Neural cell (in vitro differentiated cells): ENCODE measurements around the gene LHFPL2. TPM values are rescaled to one million over a fixed set of nuclear protein-coding genes. Genes with fewer than 3 reads are reported as not detected.

ENCODE experiments used
- H2AFZ ChIP-seq: fragments of 200-600, 300-800 bp; sonication (generic), shearing (Covaris generic); 2 replicates; pipeline ENCODE4 v1.6.0; 2014; ENCODE audit warnings: low read depth, mild to moderate bottlenecking, antibody characterized with exemption, low read length, moderate library complexity
- H3F3A ChIP-seq: fragments of 200-600 bp; shearing (Covaris generic); 2 replicates; pipeline ENCODE4 v1.6.1; 2016; ENCODE audit warnings: mild to moderate bottlenecking, moderate library complexity, mixed read lengths, antibody characterized with exemption, low read length; ENCODE audit not compliant: insufficient read depth, poor library complexity, severe bottlenecking
- H3K27ac ChIP-seq: fragments of 200-600, 300-800 bp; sonication (generic), shearing (Covaris generic); 2 replicates; pipeline ENCODE4 v1.5.1; 2014; ENCODE audit warnings: mild to moderate bottlenecking, low read length, moderate library complexity
- H3K27me3 ChIP-seq: fragments of 300-800, 200-600 bp; sonication (generic), shearing (Covaris generic); 2 replicates; pipeline ENCODE4 v1.6.0; 2014; ENCODE audit warnings: mild to moderate bottlenecking, low read depth, low read length, moderate library complexity; ENCODE audit not compliant: insufficient read depth
- H3K36me3 ChIP-seq: fragments of 300-800, 200-600 bp; sonication (generic), shearing (Covaris generic); 2 replicates; pipeline ENCODE4 v1.5.1; 2014; ENCODE audit warnings: mild to moderate bottlenecking, antibody characterized with exemption, low read length, moderate library complexity; ENCODE audit not compliant: insufficient read depth
- H3K4me2 ChIP-seq: fragments of 300-800, 200-600 bp; sonication (generic), shearing (Covaris generic); 2 replicates; pipeline ENCODE4 v1.6.0; 2014; ENCODE audit warnings: mild to moderate bottlenecking, low read length
- H3K4me3 ChIP-seq: fragments of 300-800, 200-600 bp; sonication (generic), shearing (Covaris generic); 2 replicates; pipeline ENCODE4 v1.5.1; 2014; ENCODE audit warnings: mild to moderate bottlenecking, low read length, moderate library complexity
- H3K79me2 ChIP-seq: fragments of 200-600 bp; shearing (Covaris generic); replicated peaks from 2 replicates; pipeline ENCODE4 v1.6.0; 2014; ENCODE audit warnings: mild to moderate bottlenecking, low read length, moderate library complexity; ENCODE audit not compliant: insufficient read depth
- H3K9ac ChIP-seq: fragments of 300-800, 200-600 bp; sonication (generic), shearing (Covaris generic); 2 replicates; pipeline ENCODE4 v1.6.1; 2016; ENCODE audit warnings: mild to moderate bottlenecking, low read length, mixed read lengths
- H3K9me2 ChIP-seq: fragments of 200-600 bp; shearing (Covaris generic); 2 replicates; pipeline ENCODE4 v1.6.1; 2016; ENCODE audit warnings: mild to moderate bottlenecking, low read length, mixed read lengths; ENCODE audit not compliant: insufficient read depth
- H3K9me3 ChIP-seq: fragments of 200-600, 300-800 bp; sonication (generic), shearing (Covaris generic); 2 replicates; pipeline ENCODE4 v1.6.1; 2016; ENCODE audit warnings: mild to moderate bottlenecking, mixed run types, low read length, moderate library complexity, mixed read lengths
- H4K20me1 ChIP-seq: fragments of 200-600 bp; shearing (Covaris generic); 2 replicates; pipeline ENCODE4 v1.6.1; 2016; ENCODE audit warnings: mild to moderate bottlenecking, mixed run types; ENCODE audit not compliant: insufficient read depth
- EP300 ChIP-seq: fragments of 450-650 bp; conservative IDR thresholded peaks from 2 replicates; pipeline ENCODE4 v1.6.1; 2014; ENCODE audit warnings: antibody characterized with exemption, mild to moderate bottlenecking, moderate library complexity; ENCODE audit not compliant: poor library complexity, severe bottlenecking
- EZH2 ChIP-seq: fragments of 200-600, 300-800 bp; shearing (Covaris generic), sonication (generic); IDR thresholded peaks from 2 replicates; pipeline ENCODE4 v1.6.1; 2014; ENCODE audit warnings: antibody characterized with exemption, low read length, borderline replicate concordance, mild to moderate bottlenecking; ENCODE audit not compliant: insufficient read depth, poor library complexity, severe bottlenecking
- MXI1 ChIP-seq: fragments of 450-650 bp; conservative IDR thresholded peaks from 2 replicates; pipeline ENCODE4 v1.6.1; 2014; ENCODE audit warnings: antibody characterized with exemption, mild to moderate bottlenecking; ENCODE audit not compliant: poor library complexity, severe bottlenecking
- POLR2AphosphoS5 ChIP-seq: IDR thresholded peaks from 2 replicates; pipeline ENCODE4 v1.6.1; 2012
- RAD21 ChIP-seq: fragments of 450-650 bp; conservative IDR thresholded peaks from 2 replicates; pipeline ENCODE4 v1.6.1; 2014; ENCODE audit warnings: antibody characterized with exemption, mild to moderate bottlenecking, moderate library complexity
- SMC3 ChIP-seq: fragments of 450-650 bp; conservative IDR thresholded peaks from 2 replicates; pipeline ENCODE4 v1.6.1; 2014; ENCODE audit warnings: antibody characterized with exemption, mild to moderate bottlenecking, moderate library complexity; ENCODE audit not compliant: poor library complexity
- TAF1 ChIP-seq: IDR thresholded peaks from 2 replicates; pipeline ENCODE4 v1.6.1; 2012; ENCODE audit warnings: low read depth
- polyA plus RNA-seq: library from polyadenylated mRNA; depleted of rRNA; stranded (reverse); fragments of >200 nt; gene quantifications from 2 replicates; pipeline ENCODE4 v1.2.3, GENCODE V29; 2014
- TF ChIP-seq, protein P1 (sequence below): IDR thresholded peaks from 2 replicates; pipeline ENCODE4 v1.6.1; 2012; ENCODE audit warnings: borderline replicate concordance
- TF ChIP-seq, protein P2 (sequence below): fragments of 450-650 bp; IDR thresholded peaks from 2 replicates; pipeline ENCODE4 v1.5.1; 2014; ENCODE audit warnings: antibody characterized with exemption, mild to moderate bottlenecking, moderate library complexity; ENCODE audit not compliant: poor library complexity, severe bottlenecking

The LHFPL2 gene
- polyA plus RNA-seq, 1 donor from 2014 or later = 1.6 TPM

DNA sequence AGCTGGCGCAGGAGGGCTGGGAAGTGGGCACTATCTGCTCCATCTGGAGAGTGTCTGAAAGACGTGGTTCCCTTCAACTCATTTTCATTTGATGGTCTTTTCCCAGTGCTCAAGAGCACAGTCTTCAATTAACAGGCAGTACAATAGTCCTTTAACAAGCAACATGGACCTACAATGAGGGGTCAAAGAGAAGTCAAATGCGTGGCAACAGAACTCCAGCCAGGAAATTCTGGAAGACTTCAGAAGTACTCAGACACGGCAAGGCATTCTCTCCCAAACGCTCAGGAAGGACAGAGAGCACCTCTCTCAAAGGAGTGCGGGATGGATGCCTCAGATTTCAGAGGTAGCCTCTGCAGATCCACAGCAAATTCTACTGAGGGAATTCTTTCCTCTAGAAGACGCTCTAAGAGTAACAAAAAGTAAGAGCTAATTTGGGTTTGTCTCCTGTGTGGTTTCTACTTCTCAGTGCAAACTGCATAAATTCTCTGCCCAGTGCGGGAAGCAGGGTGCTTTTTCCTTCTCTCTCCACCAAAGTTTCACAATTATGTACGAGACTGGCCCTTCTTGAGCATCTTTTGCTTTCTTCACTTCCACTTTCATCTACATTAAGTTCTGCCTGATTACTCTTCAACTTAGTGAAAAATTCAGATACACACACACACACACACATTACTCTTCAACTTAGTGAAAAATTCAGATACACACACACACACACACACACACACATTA lies 56.4 kb downstream of the LHFPL2 start:
- no peaks in the 10 kb centered on the region for H4K20me1 ChIP-seq
- H2AFZ ChIP-seq = no peak overlapping the region
- H3K9me2 ChIP-seq = no peaks in the 10 kb centered on the region
- no peaks in the 10 kb centered on the region for H3K27me3 ChIP-seq
- no peaks in the 10 kb centered on the region for H3K36me3 ChIP-seq
- H3F3A ChIP-seq = no peaks in the 10 kb centered on the region
- H3K27ac ChIP-seq = no peak overlapping the region
- H3K9me3 ChIP-seq = no peaks in the 10 kb centered on the region
- no peak overlapping the region for H3K4me2 ChIP-seq
- TF ChIP-seq EZH2 = no peak
- TF ChIP-seq, protein P1, sequence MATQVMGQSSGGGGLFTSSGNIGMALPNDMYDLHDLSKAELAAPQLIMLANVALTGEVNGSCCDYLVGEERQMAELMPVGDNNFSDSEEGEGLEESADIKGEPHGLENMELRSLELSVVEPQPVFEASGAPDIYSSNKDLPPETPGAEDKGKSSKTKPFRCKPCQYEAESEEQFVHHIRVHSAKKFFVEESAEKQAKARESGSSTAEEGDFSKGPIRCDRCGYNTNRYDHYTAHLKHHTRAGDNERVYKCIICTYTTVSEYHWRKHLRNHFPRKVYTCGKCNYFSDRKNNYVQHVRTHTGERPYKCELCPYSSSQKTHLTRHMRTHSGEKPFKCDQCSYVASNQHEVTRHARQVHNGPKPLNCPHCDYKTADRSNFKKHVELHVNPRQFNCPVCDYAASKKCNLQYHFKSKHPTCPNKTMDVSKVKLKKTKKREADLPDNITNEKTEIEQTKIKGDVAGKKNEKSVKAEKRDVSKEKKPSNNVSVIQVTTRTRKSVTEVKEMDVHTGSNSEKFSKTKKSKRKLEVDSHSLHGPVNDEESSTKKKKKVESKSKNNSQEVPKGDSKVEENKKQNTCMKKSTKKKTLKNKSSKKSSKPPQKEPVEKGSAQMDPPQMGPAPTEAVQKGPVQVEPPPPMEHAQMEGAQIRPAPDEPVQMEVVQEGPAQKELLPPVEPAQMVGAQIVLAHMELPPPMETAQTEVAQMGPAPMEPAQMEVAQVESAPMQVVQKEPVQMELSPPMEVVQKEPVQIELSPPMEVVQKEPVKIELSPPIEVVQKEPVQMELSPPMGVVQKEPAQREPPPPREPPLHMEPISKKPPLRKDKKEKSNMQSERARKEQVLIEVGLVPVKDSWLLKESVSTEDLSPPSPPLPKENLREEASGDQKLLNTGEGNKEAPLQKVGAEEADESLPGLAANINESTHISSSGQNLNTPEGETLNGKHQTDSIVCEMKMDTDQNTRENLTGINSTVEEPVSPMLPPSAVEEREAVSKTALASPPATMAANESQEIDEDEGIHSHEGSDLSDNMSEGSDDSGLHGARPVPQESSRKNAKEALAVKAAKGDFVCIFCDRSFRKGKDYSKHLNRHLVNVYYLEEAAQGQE = no peak
- TF ChIP-seq RAD21 = no peak
- TF ChIP-seq, protein P2, sequence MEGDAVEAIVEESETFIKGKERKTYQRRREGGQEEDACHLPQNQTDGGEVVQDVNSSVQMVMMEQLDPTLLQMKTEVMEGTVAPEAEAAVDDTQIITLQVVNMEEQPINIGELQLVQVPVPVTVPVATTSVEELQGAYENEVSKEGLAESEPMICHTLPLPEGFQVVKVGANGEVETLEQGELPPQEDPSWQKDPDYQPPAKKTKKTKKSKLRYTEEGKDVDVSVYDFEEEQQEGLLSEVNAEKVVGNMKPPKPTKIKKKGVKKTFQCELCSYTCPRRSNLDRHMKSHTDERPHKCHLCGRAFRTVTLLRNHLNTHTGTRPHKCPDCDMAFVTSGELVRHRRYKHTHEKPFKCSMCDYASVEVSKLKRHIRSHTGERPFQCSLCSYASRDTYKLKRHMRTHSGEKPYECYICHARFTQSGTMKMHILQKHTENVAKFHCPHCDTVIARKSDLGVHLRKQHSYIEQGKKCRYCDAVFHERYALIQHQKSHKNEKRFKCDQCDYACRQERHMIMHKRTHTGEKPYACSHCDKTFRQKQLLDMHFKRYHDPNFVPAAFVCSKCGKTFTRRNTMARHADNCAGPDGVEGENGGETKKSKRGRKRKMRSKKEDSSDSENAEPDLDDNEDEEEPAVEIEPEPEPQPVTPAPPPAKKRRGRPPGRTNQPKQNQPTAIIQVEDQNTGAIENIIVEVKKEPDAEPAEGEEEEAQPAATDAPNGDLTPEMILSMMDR = no peak
- TF ChIP-seq MXI1 = no peak
- TF ChIP-seq EP300 = no peak
- no peak for TF ChIP-seq SMC3
- TF ChIP-seq TAF1 = no peak
- no peak for TF ChIP-seq POLR2AphosphoS5
- H3K9ac ChIP-seq = no peak overlapping the region
- H3K79me2 ChIP-seq = no peaks in the 10 kb centered on the region
- no peak overlapping the region for H3K4me3 ChIP-seq

DNA sequence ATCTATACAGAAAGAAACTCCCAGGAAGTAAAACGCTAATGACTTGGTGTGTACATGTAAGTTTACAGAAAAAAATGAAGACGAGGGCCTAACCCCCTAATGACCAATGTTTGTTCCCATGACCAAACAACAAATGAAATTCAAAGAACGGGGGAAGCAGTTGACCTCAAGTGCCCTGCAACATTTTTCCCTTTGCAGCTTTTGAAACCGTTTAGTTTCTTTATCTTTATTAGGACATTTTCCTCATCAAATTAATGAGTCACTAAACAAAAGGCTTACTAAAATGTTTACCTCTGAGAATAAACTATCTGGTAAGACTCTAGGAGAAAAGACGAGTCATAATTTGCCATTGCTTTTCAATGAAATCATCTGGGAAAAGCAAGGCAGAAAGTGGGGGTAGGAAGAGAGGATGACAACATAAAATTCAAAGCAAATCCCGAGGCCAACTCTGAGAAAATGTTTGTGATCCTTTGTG lies 57.4 kb downstream of the LHFPL2 start:
- Histone ChIP-seq H3K9me2 (no peaks in the 10 kb centered on the region), H3K27ac (no peak overlapping the region), H3K27me3 (no peaks in the 10 kb centered on the region), H3K4me3 (no peak overlapping the region), H3F3A (no peaks in the 10 kb centered on the region), H3K36me3 (no peaks in the 10 kb centered on the region), H3K79me2 (no peaks in the 10 kb centered on the region), H3K9me3 (no peaks in the 10 kb centered on the region), H2AFZ (no peak overlapping the region), H3K9ac (no peak overlapping the region), H3K4me2 (no peak overlapping the region), H4K20me1 (no peaks in the 10 kb centered on the region)
- TF ChIP-seq TAF1 (no peak), EZH2 (no peak), POLR2AphosphoS5 (no peak), SMC3 (no peak), EP300 (no peak), MXI1 (no peak), RAD21 (no peak)
- TF ChIP-seq, protein P2 = no peak
- TF ChIP-seq, protein P1 = no peak
